T47D (cell line): ENCODE measurements around the gene TEC.

ENCODE experiments used
- DNase-seq, 2 experiments: peaks; one replicate each; pipeline versions ENCODE4 v3.0.0 to v3.0.0-alpha.2; 2011 to 2012; ENCODE audit warnings: low read depth in 1 of 2, low spot score in 1 of 2
- JUND ChIP-seq: IDR thresholded peaks from 2 replicates; pipeline ENCODE4 v1.6.1; 2012; ENCODE audit warnings: low read depth
- in situ Hi-C: cut with HindIII; loops from 2 replicates; pipeline ENCODE4 v1.10.0; 2016; ENCODE audit warnings: low sequenced_read_pairs, low pct_unique_long_range_greater_than_20kb

TEC gene

GRCh38 chr4:48259748-48260147, 9.9 kb downstream of the TEC start:
- in situ Hi-C loops = no loop called here
- no peak for DNase-seq
- TF ChIP-seq JUND = no peak

GRCh38 chr4:48258845-48259397, 10.7 kb downstream of the TEC start:
- no peak for TF ChIP-seq JUND
- in situ Hi-C loops = no loop called here

GRCh38 chr4:48255959-48256342, 13.7 kb downstream of the TEC start:
- no peak for DNase-seq
- TF ChIP-seq JUND = no peak
- in situ Hi-C loops = no loop called here

More at GRCh38 chr4:48258845-48259397, 10.7 kb downstream of the TEC start:
- DNase-seq = no peak

GRCh38 chr4:48255072-48255958, 14.3 kb downstream of the TEC start:
- in situ Hi-C loops = no loop called here
- TF ChIP-seq JUND = no peak

GRCh38 chr4:48254381-48255071, 15.1 kb downstream of the TEC start:
- in situ Hi-C loops = no loop called here
- DNase-seq = no peak
- no peak for TF ChIP-seq JUND

More at GRCh38 chr4:48255072-48255958, 14.3 kb downstream of the TEC start:
- no peak for DNase-seq

- in situ Hi-C loops = no loop called here
- TF ChIP-seq JUND = no peak
These were observed 17.3 kb downstream of the TEC start for GRCh38 chr4:48252313-48252712.

DNA sequence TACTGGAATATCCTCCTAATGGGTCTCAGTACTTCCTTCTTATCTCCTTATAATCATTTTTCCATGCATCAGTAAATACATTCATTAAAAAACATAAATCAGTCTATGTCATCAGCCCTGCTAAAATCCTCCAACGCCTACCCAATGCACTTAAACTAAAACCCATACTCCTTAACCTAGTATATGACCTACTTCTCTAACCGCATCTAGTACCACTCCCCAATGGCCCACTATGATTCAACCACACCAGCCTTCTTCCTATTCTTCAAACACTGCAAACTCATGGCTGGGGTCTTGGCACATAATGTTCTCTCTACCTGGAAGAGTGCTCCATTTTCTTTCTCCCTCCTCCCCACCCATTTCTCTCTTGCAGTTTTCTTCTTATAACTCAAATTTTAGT, 18.7 kb downstream of the TEC start:
- DNase-seq = no peak
- in situ Hi-C loops = no loop called here
- TF ChIP-seq JUND = no peak

More at GRCh38 chr4:48252313-48252712, 17.3 kb downstream of the TEC start:
- DNase-seq = no peak

GRCh38 chr4:48250343-48250742, 19.3 kb downstream of the TEC start:
- no peak for TF ChIP-seq JUND
- in situ Hi-C loops = no loop called here
- no peak for DNase-seq

DNA sequence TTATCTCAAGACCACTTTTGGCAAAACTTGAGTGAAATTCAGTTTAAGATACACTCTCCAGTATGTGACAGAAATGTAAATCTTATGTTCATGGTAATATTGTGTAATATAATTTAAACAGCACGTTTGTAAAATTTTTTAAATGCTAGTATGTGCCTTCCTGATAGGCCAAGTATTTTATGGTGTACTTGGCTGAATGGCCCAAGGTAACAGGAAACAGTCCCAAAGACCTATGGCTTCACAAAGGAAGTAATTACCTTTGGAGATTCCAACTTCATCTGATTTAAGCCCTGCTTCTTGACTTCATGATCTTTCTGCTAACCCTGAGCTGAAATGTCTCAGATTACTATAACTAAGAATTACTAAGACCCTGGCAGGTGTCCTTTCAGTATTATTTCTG, 20.3 kb downstream of the TEC start:
- in situ Hi-C loops = no loop called here
- TF ChIP-seq JUND = no peak
- DNase-seq = no peak

DNA sequence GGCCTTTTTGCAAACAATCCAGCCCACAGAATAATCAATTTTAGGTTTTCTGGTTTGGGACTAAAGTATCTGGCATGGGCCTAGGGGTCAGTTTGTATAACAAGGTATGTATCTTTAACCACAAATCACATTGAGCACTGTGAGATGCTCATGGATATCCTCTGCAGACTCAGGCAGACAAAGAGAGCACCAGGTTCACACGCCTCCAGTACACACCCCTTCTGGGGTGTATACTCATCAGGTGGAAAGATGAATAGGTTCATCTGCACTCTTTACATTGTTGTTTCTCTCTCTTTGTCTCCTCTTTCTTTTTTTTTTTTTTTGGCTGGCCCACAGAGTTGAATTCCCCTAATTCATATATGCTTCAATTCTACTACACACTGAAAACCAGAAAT, 21.1 kb downstream of the TEC start:
- in situ Hi-C loops = no loop called here
- no peak for DNase-seq
- no peak for TF ChIP-seq JUND

DNA sequence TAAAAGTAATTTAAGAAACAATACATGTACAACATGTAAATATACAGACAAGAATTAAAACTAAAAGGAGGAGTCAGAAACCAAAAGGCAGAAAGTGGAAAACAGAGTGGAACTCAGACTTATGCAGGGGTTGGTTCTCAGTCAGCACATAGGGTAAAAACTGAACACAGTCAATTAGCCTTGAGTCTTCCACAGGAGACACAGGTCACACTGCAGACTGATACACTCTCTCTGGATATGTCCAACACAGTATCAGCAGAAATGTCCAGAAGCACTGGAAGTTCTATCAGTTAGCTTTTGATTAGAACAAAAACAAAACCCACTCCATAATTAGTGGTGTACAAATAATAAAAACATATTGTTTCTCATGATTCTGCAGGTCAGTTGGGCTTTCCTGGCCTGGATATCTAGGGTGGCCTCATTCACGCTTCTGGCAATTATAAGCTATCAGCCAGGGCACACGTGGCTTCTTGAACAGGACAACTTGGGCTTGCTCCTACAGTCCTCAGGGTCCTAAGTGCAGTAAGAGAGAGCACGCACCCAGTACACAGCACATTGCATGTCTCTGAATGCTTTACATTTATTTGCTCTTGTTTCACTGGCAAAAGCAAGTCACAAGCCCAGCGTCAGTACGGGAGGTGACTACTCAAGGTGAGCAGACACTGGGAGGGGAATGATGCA, 21.6 kb downstream of the TEC start:
- no peak for DNase-seq
- in situ Hi-C loops = no loop called here
- TF ChIP-seq JUND = no peak

GRCh38 chr4:48247142-48247877, 22.3 kb downstream of the TEC start:
- in situ Hi-C loops = no loop called here
- no peak for DNase-seq
- TF ChIP-seq JUND = no peak

GRCh38 chr4:48244665-48245064, 25.0 kb downstream of the TEC start:
- in situ Hi-C loops = no loop called here
- DNase-seq = no peak
- TF ChIP-seq JUND = no peak
